Stomach (tissue), 9 donors: ENCODE data around the gene WDR4. TPM values are rescaled to one million over a fixed set of nuclear protein-coding genes. Genes with fewer than 3 reads are reported as not detected.

Experiments used
- DNase-seq, 2 donors: peaks; one replicate each; pipeline versions ENCODE4 v3.0.0 to v3.0.0-alpha.2; 2013 to 2019
- H3K27ac ChIP-seq, 5 donors: fragments of 200-600 bp in 4 of 5; sonication (generic) in 4 of 5; one replicate each; pipeline ENCODE4 v1.5.1; 2013 to 2019; ENCODE audit warnings: mild to moderate bottlenecking in 1 of 5, moderate library complexity in 1 of 5
- H3K27me3 ChIP-seq, 3 donors: fragments of 200-600 bp; sonication (generic); one replicate each; pipeline ENCODE4 v1.5.1; 2017 to 2019; ENCODE audit warnings: mixed run types in 1 of 3
- H3K36me3 ChIP-seq, 4 donors: fragments of 200-600 bp; sonication (generic); 1 replicate in 3 of 4; 2 replicates in 1 of 4; pipeline ENCODE4 v1.5.1; 2016 to 2019
- H3K4me1 ChIP-seq, 4 donors: fragments of 200-600 bp; sonication (generic); one replicate each; pipeline ENCODE4 v1.5.1; 2016 to 2019
- H3K4me3 ChIP-seq, 4 donors: fragments of 200-600 bp; sonication (generic) in 3 of 4; one replicate each; pipeline ENCODE4 v1.5.1; 2016 to 2019; ENCODE audit warnings: mild to moderate bottlenecking in 1 of 4
- H3K9me3 ChIP-seq, 4 donors: fragments of 200-600 bp; sonication (generic); one replicate each; pipeline ENCODE4 v1.5.1; 2016 to 2019
- EP300 ChIP-seq: sonication (generic); formaldehyde crosslinking; IDR thresholded peaks from one replicate; pipeline ENCODE4 v1.6.1; 2017; ENCODE audit warnings: antibody characterized with exemption
- POLR2A ChIP-seq, 4 donors: fragments of 450-650 bp; IDR thresholded peaks; one replicate each; pipeline ENCODE4 v1.6.1; 2016; ENCODE audit warnings: antibody characterized with exemption in 4 of 4, control low read depth in 2 of 4, mild to moderate bottlenecking in 1 of 4, moderate library complexity in 1 of 4
- POLR2AphosphoS5 ChIP-seq, 3 donors: sonication (generic); formaldehyde crosslinking; IDR thresholded peaks; one replicate each; pipeline ENCODE4 v1.6.1; 2016; ENCODE audit warnings: antibody characterized with exemption in 3 of 3
- WGBS, 5 donors: extraction: QIAGEN DNeasy Blood & Tissue Kit in 3 of 5; methylation state at CpG; one replicate each; pipeline versions ENCODE4 v1.1.5 to v1.1.7; 2013 to 2018; 5-methylcytosine and 5-hydroxymethylcytosine counted together
- intact Hi-C: fragments of 100-400 bp; cut with DNase I; formaldehyde crosslinking; loops from one replicate; pipeline ENCODE4 v1.15.1; 2023; ENCODE audit warnings: low total_unique reads
- polyA plus RNA-seq, 3 donors: library from polyadenylated mRNA; stranded (reverse); fragments of 200-250 nt; gene quantifications; one replicate each; pipeline ENCODE4 v1.2.3, GENCODE V29; 2013
- total RNA-seq, 5 donors: library from RNA; depleted of rRNA; stranded (reverse); fragments of >200 nt; gene quantifications; one replicate each; pipeline versions ENCODE4 v1.1.0 to v1.2.3, GENCODE V29; 2014 to 2016
- TF ChIP-seq, protein P1 (sequence below), 7 experiments: fragments of 450-650 bp in 4 of 7; fragments of 200-600 bp in 3 of 7; sonication (generic) in 3 of 7; IDR thresholded peaks; one replicate each; pipeline ENCODE4 v1.5.1; 2016 to 2019; ENCODE audit warnings: antibody characterized with exemption in 7 of 7, control low read depth in 2 of 7, mild to moderate bottlenecking in 1 of 7
- donor health status: healthy with polysubstance abuse.
- donor health status: Bipolar disorder and iron deficiency.
- donor health status: healthy.

WDR4 gene
- total and polyA plus RNA-seq, 8 donors: 7.5 to 285 (median 9.5) TPM

GRCh38 chr21:42855937-42856335 lies 23.4 kb downstream of the WDR4 start:
- intact Hi-C loops: no loop called here
- Histone ChIP-seq H3K4me1 (no peaks in the 10 kb centered on the region), H3K36me3 (peaks cover 88 to 100% (median 100%) of the 10 kb centered on the region in 4 donors), H3K4me3 (no peak overlapping the region), H3K9me3 (no peaks in the 10 kb centered on the region), H3K27me3 (no peaks in the 10 kb centered on the region), H3K27ac (no peak overlapping the region)
- 83 to 94% (median 91%) methylated on average over 14 to 18 of the region's 18 CpGs for WGBS, 5 donors
- TF ChIP-seq EP300: no peak
- TF ChIP-seq, protein P1, sequence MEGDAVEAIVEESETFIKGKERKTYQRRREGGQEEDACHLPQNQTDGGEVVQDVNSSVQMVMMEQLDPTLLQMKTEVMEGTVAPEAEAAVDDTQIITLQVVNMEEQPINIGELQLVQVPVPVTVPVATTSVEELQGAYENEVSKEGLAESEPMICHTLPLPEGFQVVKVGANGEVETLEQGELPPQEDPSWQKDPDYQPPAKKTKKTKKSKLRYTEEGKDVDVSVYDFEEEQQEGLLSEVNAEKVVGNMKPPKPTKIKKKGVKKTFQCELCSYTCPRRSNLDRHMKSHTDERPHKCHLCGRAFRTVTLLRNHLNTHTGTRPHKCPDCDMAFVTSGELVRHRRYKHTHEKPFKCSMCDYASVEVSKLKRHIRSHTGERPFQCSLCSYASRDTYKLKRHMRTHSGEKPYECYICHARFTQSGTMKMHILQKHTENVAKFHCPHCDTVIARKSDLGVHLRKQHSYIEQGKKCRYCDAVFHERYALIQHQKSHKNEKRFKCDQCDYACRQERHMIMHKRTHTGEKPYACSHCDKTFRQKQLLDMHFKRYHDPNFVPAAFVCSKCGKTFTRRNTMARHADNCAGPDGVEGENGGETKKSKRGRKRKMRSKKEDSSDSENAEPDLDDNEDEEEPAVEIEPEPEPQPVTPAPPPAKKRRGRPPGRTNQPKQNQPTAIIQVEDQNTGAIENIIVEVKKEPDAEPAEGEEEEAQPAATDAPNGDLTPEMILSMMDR (IDR thresholded peaks at IDR 0.05): no peak
- no peak for DNase-seq

GRCh38 chr21:42855171-42855936 lies 24.0 kb downstream of the WDR4 start:
- intact Hi-C loops: no loop called here
- H3K27me3 ChIP-seq: no peaks in the 10 kb centered on the region
- H3K4me3 ChIP-seq: no peak overlapping the region
- H3K4me1 ChIP-seq: no peaks in the 10 kb centered on the region
- WGBS, 5 donors: 83 to 88% (median 87%) methylated on average over 18 to 19 of the region's 19 CpGs
- no peak overlapping the region for H3K27ac ChIP-seq
- TF ChIP-seq, protein P1 (IDR thresholded peaks at IDR 0.05): no peak
- TF ChIP-seq POLR2A (IDR thresholded peaks at IDR 0.05) (no peak), EP300 (no peak), POLR2AphosphoS5 (IDR thresholded peaks at IDR 0.05) (no peak)
- no peaks in the 10 kb centered on the region for H3K9me3 ChIP-seq
- no peak for DNase-seq
- peaks cover 88 to 100% (median 100%) of the 10 kb centered on the region in 4 donors for H3K36me3 ChIP-seq

DNA sequence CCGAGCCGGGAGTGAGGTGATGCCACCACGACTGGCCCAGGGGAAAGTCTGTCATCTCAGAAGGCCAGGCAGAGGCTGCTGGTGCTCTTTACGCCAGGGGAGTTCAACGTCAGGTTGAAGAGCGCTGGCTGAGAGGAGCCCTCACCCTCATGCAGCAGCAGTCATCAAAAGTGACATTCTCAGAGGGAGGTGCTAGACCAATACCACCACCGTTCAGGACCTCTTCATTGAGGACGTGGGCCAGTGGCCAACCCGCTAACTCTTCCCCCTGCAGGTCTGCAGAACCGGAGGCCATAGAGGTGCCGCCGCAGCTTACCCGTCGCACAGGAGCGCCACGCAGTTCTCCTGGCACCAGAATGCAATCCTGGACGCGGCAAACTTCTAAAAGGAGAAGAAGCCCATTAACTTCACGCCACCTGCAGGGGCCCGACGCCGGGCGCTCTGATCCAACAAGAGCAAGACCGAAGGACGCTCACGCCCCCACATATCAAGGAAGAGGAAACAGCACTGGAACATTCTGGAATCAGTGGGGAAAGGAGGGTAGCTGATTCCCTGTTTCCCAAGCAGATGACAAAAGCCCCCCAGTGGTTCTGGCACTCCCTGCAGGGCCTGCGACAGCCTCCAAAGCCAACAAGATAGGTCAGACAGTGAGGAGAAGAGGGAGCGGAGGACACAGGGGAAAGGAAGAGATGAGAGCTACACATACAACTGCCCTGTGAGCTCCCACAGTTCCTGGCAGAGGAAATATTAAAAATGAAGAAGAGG lies 24.9 kb downstream of the WDR4 start:
- Histone ChIP-seq H3K4me3 (no peak overlapping the region), H3K9me3 (no peaks in the 10 kb centered on the region), H3K4me1 (no peaks in the 10 kb centered on the region), H3K27ac (no peak overlapping the region), H3K36me3 (peaks cover 88 to 100% (median 100%) of the 10 kb centered on the region in 4 donors), H3K27me3 (no peaks in the 10 kb centered on the region)
- DNase-seq: no peak
- TF ChIP-seq, protein P1 (IDR thresholded peaks at IDR 0.05): no peak
- TF ChIP-seq POLR2A (IDR thresholded peaks at IDR 0.05): no peak
- WGBS, 5 donors: 95 to 96% (median 96%) methylated on average over 22 to 28 of the region's 28 CpGs
- intact Hi-C loops: no loop called here

GRCh38 chr21:42853621-42854020 lies 25.7 kb downstream of the WDR4 start:
- DNase-seq: no peak
- Histone ChIP-seq H3K27ac (no peak overlapping the region), H3K4me3 (no peak overlapping the region), H3K9me3 (no peaks in the 10 kb centered on the region), H3K36me3 (peaks cover 83 to 100% (median 99%) of the 10 kb centered on the region in 4 donors), H3K4me1 (no peaks in the 10 kb centered on the region), H3K27me3 (no peaks in the 10 kb centered on the region)
- 92 to 97% (median 96%) methylated on average over 17 to 20 of the region's 20 CpGs for WGBS, 5 donors
- TF ChIP-seq, protein P1 (IDR thresholded peaks at IDR 0.05): no peak
- TF ChIP-seq POLR2A (IDR thresholded peaks at IDR 0.05): no peak
- TF ChIP-seq EP300: no peak
- no peak for TF ChIP-seq POLR2AphosphoS5 (IDR thresholded peaks at IDR 0.05)
- intact Hi-C loops: no loop called here
